Stomach (tissue), 9 donors: ENCODE results near the gene TP63. TPM values are rescaled to one million over a fixed set of nuclear protein-coding genes. Genes with fewer than 3 reads are reported as not detected.
"Not testable (repeated sequence)": the region's sequence is repeated elsewhere in the genome, so short reads cannot be mapped to it uniquely, and the experiment has no call there.

ENCODE experiments used
- DNase-seq, 2 donors: peaks; one replicate each; pipeline versions ENCODE4 v3.0.0 to v3.0.0-alpha.2; 2013 to 2019
- H3K27ac ChIP-seq, 5 donors: fragments of 200-600 bp in 4 of 5; sonication (generic) in 4 of 5; one replicate each; pipeline ENCODE4 v1.5.1; 2013 to 2019; ENCODE audit warnings: mild to moderate bottlenecking in 1 of 5, moderate library complexity in 1 of 5
- H3K27me3 ChIP-seq, 3 donors: fragments of 200-600 bp; sonication (generic); one replicate each; pipeline ENCODE4 v1.5.1; 2017 to 2019; ENCODE audit warnings: mixed run types in 1 of 3
- H3K36me3 ChIP-seq, 4 donors: fragments of 200-600 bp; sonication (generic); 1 replicate in 3 of 4; 2 replicates in 1 of 4; pipeline ENCODE4 v1.5.1; 2016 to 2019
- H3K4me1 ChIP-seq, 4 donors: fragments of 200-600 bp; sonication (generic); one replicate each; pipeline ENCODE4 v1.5.1; 2016 to 2019
- H3K4me3 ChIP-seq, 4 donors: fragments of 200-600 bp; sonication (generic) in 3 of 4; one replicate each; pipeline ENCODE4 v1.5.1; 2016 to 2019; ENCODE audit warnings: mild to moderate bottlenecking in 1 of 4
- H3K9me3 ChIP-seq, 4 donors: fragments of 200-600 bp; sonication (generic); one replicate each; pipeline ENCODE4 v1.5.1; 2016 to 2019
- EP300 ChIP-seq: sonication (generic); formaldehyde crosslinking; IDR thresholded peaks from one replicate; pipeline ENCODE4 v1.6.1; 2017; ENCODE audit warnings: antibody characterized with exemption
- POLR2A ChIP-seq, 4 donors: fragments of 450-650 bp; IDR thresholded peaks; one replicate each; pipeline ENCODE4 v1.6.1; 2016; ENCODE audit warnings: antibody characterized with exemption in 4 of 4, control low read depth in 2 of 4, mild to moderate bottlenecking in 1 of 4, moderate library complexity in 1 of 4
- POLR2AphosphoS5 ChIP-seq, 3 donors: sonication (generic); formaldehyde crosslinking; IDR thresholded peaks; one replicate each; pipeline ENCODE4 v1.6.1; 2016; ENCODE audit warnings: antibody characterized with exemption in 3 of 3
- WGBS, 5 donors: extraction: QIAGEN DNeasy Blood & Tissue Kit in 3 of 5; methylation state at CpG; one replicate each; pipeline versions ENCODE4 v1.1.5 to v1.1.7; 2013 to 2018; 5-methylcytosine and 5-hydroxymethylcytosine counted together
- intact Hi-C: fragments of 100-400 bp; cut with DNase I; formaldehyde crosslinking; loops from one replicate; pipeline ENCODE4 v1.15.1; 2023; ENCODE audit warnings: low total_unique reads
- polyA plus RNA-seq, 3 donors: library from polyadenylated mRNA; stranded (reverse); fragments of 200-250 nt; gene quantifications; one replicate each; pipeline ENCODE4 v1.2.3, GENCODE V29; 2013
- total RNA-seq, 5 donors: library from RNA; depleted of rRNA; stranded (reverse); fragments of >200 nt; gene quantifications; one replicate each; pipeline versions ENCODE4 v1.1.0 to v1.2.3, GENCODE V29; 2014 to 2016
- TF ChIP-seq, protein P1 (sequence below), 7 experiments: fragments of 450-650 bp in 4 of 7; fragments of 200-600 bp in 3 of 7; sonication (generic) in 3 of 7; IDR thresholded peaks; one replicate each; pipeline ENCODE4 v1.5.1; 2016 to 2019; ENCODE audit warnings: antibody characterized with exemption in 7 of 7, control low read depth in 2 of 7, mild to moderate bottlenecking in 1 of 7
- donor health status: healthy with polysubstance abuse.
- donor health status: Bipolar disorder and iron deficiency.
- donor health status: healthy.

The TP63 gene
- total and polyA plus RNA-seq, 8 donors = 0.15 to 25.6 (median 0.55) TPM; not detected in 5

DNA sequence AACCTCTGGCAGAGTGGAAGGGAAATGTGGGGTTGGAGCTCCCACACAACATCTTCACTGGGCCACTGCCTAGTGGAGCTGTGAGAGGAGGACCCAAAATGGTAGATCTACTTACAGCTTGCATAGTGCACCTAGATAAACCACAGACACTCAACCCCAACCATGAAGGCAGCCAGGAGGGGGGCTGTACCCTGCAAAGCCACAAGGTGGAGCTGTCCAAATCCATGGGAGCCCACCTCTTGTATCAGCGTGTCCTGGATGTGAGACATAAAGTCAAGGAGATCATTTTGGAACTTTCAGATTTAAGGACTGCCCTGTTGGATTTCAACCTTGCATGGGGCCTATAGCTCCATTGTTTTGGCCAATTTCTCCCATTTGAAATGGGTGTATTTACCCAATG is 20.9 kb downstream of the TP63 start:
- no peak for DNase-seq
- Histone ChIP-seq H3K36me3 (no peaks in the 10 kb centered on the region), H3K9me3 (peaks cover 0 to 7% (median 4%) of the 10 kb centered on the region in 4 donors), H3K4me1 (no peaks in the 10 kb centered on the region), H3K27me3 (no peaks in the 10 kb centered on the region), H3K27ac (no peak overlapping the region), H3K4me3 (no peak overlapping the region)
- intact Hi-C loops = no loop called here
- 62 to 84% (median 81%) methylated on average over 1 of the region's 1 CpG; no CpG with 5 or more reads in 1 of the 5 donors for WGBS, 5 donors
- TF ChIP-seq POLR2AphosphoS5 (IDR thresholded peaks at IDR 0.05) (no peak), POLR2A (IDR thresholded peaks at IDR 0.05) (no peak), EP300 (no peak)
- TF ChIP-seq, protein P1, sequence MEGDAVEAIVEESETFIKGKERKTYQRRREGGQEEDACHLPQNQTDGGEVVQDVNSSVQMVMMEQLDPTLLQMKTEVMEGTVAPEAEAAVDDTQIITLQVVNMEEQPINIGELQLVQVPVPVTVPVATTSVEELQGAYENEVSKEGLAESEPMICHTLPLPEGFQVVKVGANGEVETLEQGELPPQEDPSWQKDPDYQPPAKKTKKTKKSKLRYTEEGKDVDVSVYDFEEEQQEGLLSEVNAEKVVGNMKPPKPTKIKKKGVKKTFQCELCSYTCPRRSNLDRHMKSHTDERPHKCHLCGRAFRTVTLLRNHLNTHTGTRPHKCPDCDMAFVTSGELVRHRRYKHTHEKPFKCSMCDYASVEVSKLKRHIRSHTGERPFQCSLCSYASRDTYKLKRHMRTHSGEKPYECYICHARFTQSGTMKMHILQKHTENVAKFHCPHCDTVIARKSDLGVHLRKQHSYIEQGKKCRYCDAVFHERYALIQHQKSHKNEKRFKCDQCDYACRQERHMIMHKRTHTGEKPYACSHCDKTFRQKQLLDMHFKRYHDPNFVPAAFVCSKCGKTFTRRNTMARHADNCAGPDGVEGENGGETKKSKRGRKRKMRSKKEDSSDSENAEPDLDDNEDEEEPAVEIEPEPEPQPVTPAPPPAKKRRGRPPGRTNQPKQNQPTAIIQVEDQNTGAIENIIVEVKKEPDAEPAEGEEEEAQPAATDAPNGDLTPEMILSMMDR (IDR thresholded peaks at IDR 0.05) = no peak

DNA sequence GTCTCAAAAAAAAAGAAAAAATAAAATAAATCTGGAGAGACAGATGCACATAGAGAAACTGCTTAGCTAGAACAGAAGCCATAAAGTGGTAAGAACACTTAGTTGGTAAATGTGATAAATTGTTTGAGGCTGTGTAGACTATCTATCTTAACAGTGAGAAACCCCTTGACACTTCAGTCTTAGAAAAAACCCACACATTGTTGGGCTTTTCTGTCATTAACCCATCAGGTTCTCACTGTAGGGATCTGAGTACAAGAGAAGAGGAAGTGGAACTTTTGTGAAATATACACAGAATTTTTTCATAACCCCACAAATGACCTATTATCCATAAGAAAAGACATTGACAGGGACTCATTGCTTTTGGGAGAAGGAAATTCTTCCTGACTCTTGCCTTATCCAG is 24.4 kb downstream of the TP63 start:
- Histone ChIP-seq H3K27me3 (no peaks in the 10 kb centered on the region), H3K27ac (no peak overlapping the region), H3K9me3 (peaks cover 0 to 7% (median 4%) of the 10 kb centered on the region in 4 donors), H3K4me3 (no peak overlapping the region), H3K36me3 (no peaks in the 10 kb centered on the region), H3K4me1 (no peaks in the 10 kb centered on the region)
- no peak for DNase-seq
- TF ChIP-seq POLR2AphosphoS5 (IDR thresholded peaks at IDR 0.05) (no peak), POLR2A (IDR thresholded peaks at IDR 0.05) (no peak), EP300 (no peak)
- TF ChIP-seq, protein P1 (IDR thresholded peaks at IDR 0.05) = no peak
- intact Hi-C loops = no loop called here

DNA sequence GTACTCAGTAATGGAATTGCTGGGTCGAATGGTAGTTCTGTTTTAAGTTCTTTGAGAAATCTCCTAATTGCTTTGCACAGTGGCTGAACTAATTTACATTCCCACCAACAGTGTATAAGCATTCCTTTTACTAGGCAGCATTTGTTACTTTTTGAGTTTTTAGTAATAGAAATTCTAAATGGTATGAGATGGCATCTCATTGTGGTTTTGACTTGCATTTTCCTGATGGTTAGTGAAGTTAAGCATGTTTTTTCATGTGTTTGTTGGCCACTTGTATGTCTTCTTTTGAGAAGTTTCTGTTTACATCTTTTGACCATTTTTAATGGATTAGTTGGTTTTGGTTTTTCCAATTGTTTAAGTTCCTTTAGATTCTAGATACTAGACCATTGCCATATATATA is 28.4 kb downstream of the TP63 start:
- Histone ChIP-seq H3K27me3 (no peaks in the 10 kb centered on the region), H3K36me3 (no peaks in the 10 kb centered on the region), H3K4me3 (no peak overlapping the region), H3K9me3 (peaks cover 0 to 7% (median 4%) of the 10 kb centered on the region in 4 donors), H3K27ac (no peak overlapping the region), H3K4me1 (no peaks in the 10 kb centered on the region)
- no peak for DNase-seq
- 56 to 76% (median 70%) methylated on average over 1 of the region's 1 CpG for WGBS, 5 donors
- TF ChIP-seq POLR2AphosphoS5 (IDR thresholded peaks at IDR 0.05) = no peak
- TF ChIP-seq, protein P1 (IDR thresholded peaks at IDR 0.05) = no peak
- no peak for TF ChIP-seq EP300
- TF ChIP-seq POLR2A (IDR thresholded peaks at IDR 0.05) = no peak
- intact Hi-C loops = no loop called here

DNA sequence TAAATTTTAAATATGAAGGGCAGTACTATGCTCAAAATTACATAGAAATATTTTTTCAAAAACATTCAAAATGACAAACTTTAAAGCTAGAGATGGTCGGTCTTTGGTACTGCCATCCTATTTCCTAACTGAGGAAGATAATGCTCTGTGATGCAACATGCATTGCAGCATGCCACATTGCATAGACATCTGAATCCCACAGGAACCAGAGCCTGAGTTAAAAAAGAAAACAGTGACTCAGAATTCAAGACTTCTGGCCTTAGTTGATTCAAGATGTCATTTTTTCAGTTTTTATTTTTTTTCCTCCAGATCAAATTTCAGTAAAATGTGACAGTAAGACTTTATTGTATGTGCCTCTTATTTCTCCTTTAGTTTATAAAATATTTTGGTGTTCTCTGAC is 33.1 kb downstream of the TP63 start:
- WGBS, 5 donors = 76 to 94% (median 90%) methylated on average over 1 of the region's 1 CpG
- TF ChIP-seq, protein P1 (IDR thresholded peaks at IDR 0.05) = no peak
- TF ChIP-seq POLR2A (IDR thresholded peaks at IDR 0.05) = no peak
- no peak for TF ChIP-seq POLR2AphosphoS5 (IDR thresholded peaks at IDR 0.05)
- TF ChIP-seq EP300 = no peak

DNA sequence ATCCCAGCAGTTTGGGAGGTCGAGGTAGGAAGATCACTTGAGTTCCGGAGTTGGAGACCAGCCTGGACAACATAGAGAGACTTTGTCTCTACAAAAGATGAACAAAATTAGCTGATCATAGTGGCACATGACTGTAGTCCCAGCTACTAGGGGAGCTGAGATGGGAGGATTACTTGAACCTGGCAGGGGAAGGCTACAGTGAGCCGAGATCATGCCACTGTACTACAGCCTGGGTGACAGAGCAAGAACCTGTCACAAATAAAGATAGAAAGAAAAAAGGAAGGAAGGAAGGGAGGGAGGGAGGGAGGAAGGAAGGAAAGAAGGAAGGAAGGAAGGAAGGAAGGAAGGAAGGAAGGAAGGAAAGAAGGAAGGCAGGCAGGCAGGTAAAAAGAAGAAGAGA is 41.2 kb downstream of the TP63 start:
- H3K9me3 ChIP-seq, intact Hi-C loops, DNase-seq, H3K27me3 ChIP-seq, H3K4me3 ChIP-seq, H3K27ac ChIP-seq, H3K4me1 ChIP-seq, H3K36me3 ChIP-seq: not testable (repeated sequence)
- 85 to 96% (median 92%) methylated on average over 3 of the region's 3 CpGs for WGBS, 5 donors

More for the DNA sequence above, 33.1 kb downstream of the TP63 start:
- H3K4me3 ChIP-seq = no peak overlapping the region
- H3K4me1 ChIP-seq = no peaks in the 10 kb centered on the region
- H3K9me3 ChIP-seq = no peaks in the 10 kb centered on the region
- H3K36me3 ChIP-seq = no peaks in the 10 kb centered on the region
- H3K27me3 ChIP-seq = no peaks in the 10 kb centered on the region
- no peak overlapping the region for H3K27ac ChIP-seq
- intact Hi-C loops = no loop called here
- no peak for DNase-seq
